ENCODE measurements around the gene CELA3A.
"Not testable (repeated sequence)": the region's sequence is repeated elsewhere in the genome, so short reads cannot be mapped to it uniquely, and the experiment has no call there.

Gene CELA3A

GRCh38 chr1:22009566-22009965 lies 8.1 kb downstream of the CELA3A start:
- not testable (repeated sequence) for H3K27ac ChIP-seq, H3K4me3 ChIP-seq

DNA sequence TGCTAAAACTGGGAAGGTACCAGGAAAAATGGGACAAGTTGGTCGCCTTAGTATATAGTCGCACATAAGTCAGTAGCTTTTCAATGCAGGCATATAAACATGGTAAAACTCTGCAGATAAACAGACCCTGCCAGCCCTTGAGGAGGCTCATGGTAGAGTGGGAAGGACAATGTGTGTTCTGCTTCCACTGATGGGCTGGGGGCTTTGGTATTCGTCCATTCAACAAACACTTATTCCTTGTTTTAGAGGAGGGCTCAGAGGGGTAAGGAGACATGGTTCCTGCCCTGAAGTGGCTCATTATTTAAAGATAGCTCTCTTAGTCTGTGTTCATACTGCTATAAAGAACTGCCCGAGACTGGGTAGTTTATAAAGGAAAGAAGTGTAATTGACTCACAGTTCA lies 11.3 kb downstream of the CELA3A start:
- H3K4me3 ChIP-seq, H3K27ac ChIP-seq: not testable (repeated sequence)

DNA sequence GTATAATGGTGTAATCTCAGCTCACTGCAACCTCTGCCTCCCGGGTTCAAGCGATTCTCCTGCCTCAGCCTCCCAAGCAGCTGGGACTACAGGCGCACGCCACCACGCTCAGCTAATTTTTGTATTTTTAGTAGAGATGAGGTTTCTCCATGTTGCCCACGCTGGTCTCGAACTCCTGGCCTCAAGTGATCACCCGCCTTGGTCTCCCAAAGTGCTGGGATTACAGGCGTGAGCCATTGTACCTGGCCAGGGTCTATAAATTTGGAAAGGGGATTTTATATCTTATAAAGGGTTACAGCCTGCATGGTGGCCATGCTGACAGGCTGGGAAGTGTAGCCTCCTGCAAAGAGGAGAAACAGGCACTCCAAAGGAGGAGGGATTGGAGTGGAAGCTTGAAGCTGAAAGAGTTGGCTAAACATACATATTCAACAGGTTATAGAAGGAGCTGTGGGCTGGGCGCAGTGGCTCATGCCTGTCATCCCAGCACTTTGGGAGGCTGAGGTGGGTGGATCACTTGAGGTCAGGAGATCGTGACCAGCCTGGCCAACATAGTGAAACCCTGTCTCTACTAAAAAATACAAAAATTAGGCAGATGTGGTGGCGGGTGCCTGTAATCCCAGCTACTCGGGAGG lies 13.2 kb downstream of the CELA3A start:
- H3K4me3 ChIP-seq, H3K27ac ChIP-seq: not testable (repeated sequence)

- H3K4me3 ChIP-seq, result no peak overlapping the region
- H3K27ac ChIP-seq, result peak overlapping the region in 11 of 21 experiments; percentile 3 to 76 (median 55)
Observed at GRCh38 chr1:22018583-22019559, 17.4 kb downstream of the CELA3A start.

GRCh38 chr1:22021061-22021460 lies 19.6 kb downstream of the CELA3A start:
- Histone ChIP-seq H3K27ac (no peak overlapping the region), H3K4me3 (no peak overlapping the region)

DNA sequence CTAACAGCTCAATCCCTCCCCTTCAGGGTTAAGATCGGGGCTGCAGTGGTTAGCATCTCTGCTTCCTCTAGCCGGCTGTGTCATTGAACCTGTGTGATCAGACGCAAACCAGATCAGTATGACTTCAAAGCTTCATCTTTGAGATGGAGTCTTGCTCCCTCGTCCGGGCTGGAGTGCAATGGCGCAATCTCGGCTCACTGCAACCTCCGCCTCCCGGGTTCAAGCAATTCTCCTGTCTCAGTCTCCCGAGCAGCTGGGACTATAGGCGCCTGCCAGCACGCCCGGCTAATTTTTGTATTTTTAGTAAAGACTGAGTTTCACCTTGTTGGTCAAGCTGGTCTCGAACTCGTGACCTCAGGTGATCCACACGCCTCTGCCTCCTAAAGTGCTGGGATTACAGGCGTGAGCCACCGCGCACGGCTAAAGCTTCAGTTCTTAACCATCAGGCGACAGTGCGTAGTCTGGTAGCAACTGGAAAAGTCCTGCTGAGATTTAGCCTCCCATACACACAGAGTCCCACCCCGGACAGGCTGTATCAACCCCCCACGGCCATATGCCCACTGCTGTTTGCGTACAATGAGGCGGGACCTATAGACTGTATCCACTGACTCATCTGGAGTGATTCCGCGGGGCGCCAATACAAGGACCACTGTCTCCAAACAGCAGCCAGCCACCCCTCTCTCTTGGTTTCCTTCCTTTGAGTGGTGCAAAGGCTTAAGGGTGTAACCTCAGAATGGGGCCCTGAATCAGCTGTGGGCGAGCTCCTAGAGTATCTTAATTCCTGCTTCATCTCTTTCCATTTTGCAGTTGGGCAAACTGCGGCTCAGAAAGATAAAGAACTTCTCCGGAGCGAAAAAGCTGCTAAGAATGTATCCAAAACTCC lies 23.3 kb downstream of the CELA3A start:
- Histone ChIP-seq H3K4me3 (peak overlapping the region; percentile 63 to 95 (median 92)), H3K27ac (peak overlapping the region; percentile 31 to 99 (median 98))

DNA sequence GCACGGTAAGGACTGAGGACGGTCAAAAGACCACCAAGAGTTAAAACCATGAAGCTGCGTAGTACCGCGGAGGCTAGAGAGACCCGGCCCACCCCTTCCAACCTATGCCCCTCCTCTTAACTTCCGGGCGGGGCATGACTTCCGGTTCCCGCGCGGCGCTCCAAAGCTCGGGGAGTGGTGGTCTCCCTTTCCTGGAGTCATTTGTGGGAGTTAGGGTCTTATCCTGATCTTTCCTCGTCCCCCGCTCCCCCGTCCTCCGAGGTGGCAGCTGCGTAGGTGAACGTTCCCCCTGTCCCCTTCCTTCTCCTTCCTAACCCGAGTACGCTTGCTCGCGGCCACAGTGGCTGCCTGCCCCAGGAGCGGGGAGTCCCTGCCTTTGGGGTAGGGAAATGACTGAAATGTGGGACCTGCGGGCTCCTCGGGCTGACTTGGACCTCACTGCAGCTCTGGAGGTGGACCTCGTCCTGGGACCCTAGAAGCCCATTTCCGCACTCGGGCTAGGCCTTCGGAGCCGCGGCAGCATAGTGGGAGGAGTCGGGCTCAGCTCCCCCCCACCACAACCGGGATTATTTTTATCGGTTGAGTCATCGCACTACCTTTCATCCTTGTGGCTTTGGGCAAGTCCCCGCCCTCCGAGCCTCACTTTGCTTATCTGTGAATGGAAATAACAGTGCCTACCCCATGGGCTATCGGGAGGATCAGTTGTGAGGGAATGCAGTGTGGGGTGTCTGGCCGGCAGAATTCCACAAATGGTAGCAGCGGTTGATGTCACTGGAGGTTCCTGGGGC lies 24.1 kb downstream of the CELA3A start:
- Histone ChIP-seq H3K4me3 (peak overlapping the region; percentile 63 to 95 (median 92)), H3K27ac (peak overlapping the region; percentile 89 to 99 (median 98))

DNA sequence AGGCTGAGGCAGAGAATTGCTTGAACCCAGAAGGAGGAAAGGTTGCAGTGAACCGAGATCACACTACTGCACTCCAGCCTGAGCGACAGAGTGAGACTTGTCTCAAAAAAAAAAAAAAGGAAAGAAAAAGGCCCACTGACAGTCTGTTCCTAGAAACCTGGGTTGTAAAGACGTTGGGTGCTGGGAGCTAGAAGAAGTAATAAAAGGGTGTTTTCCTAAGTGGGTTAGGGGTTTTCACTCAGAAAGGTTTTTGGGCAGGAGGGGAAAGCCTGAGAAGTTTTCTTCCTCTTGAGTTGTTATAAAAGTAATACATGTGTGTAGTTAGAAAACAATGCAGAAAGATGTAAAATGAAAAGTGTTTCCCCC lies 25.4 kb downstream of the CELA3A start:
- H3K4me3 ChIP-seq, result no peak overlapping the region
- H3K27ac ChIP-seq, result no peak overlapping the region

- no peak overlapping the region for H3K27ac ChIP-seq
Observed at GRCh38 chr1:22030057-22030456, 28.6 kb downstream of the CELA3A start.

GRCh38 chr1:22030473-22030872 lies 29.0 kb downstream of the CELA3A start:
- H3K4me3 ChIP-seq, result no peak overlapping the region
- H3K27ac ChIP-seq, result no peak overlapping the region

More at GRCh38 chr1:22030057-22030456, 28.6 kb downstream of the CELA3A start:
- no peak overlapping the region for H3K4me3 ChIP-seq

DNA sequence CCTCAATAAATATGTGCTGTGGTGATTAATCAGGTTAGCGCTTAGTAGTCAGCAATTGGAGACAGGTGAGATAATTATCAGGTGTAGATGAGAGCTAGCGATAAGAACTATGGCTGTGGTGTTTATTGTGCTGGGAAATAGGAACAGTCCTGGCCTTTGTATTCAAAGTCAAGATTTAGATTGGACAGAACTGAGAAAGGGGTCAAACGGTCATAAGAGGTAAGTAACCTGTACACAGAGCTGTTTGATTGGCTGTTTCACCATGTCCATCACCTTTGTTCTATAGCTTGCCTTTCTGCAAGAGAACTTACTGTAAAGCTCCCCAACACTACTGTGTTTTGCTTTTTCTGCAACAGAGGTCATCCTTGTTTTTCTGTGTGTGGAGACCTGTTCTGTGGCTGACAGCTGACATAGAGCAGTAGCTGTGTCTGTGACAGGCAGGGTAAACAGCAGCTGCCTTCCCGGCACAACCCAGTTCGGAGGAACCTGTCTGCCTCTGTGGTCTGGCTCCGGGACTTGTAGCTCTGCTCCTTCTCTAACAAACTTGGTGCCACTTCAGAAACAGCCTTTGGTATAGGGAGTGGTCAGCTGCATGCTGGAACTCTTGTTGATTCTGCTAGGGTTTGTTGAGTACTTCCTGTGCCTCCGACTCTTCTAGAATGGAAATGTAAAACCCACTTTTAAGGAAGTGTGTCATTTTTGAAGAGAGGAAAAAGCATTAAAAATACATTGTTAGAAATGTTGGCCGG lies 29.9 kb downstream of the CELA3A start:
- H3K4me3 ChIP-seq, result no peak overlapping the region
- H3K27ac ChIP-seq, result peak overlapping the region in 13 of 21 experiments; percentile 13 to 70 (median 43)

DNA sequence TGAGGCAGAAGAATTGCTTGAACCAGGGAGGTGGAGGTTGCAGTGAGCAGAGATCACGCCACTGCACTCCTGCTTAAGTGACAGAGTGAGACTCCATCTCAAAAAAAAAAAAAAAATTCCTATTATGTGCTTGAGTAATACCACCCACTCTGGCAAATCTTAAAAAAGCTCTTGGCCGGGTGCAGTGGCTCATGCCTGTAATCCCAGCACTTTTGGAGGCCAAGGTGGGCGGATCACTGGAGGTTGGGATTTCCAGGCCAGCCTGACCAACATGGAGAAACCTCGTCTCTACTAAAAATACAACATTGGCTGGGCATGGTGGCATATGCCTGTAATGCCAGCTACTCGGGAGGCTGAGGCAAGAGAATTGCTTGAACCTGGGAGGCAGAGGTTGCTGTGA lies 33.4 kb downstream of the CELA3A start:
- H3K4me3 ChIP-seq, H3K27ac ChIP-seq: not testable (repeated sequence)

GRCh38 chr1:22037520-22037919 lies 36.1 kb downstream of the CELA3A start:
- H3K27ac ChIP-seq, result peak overlapping the region in 8 of 21 experiments; percentile 11 to 84 (median 47)
- H3K4me3 ChIP-seq, result no peak overlapping the region

DNA sequence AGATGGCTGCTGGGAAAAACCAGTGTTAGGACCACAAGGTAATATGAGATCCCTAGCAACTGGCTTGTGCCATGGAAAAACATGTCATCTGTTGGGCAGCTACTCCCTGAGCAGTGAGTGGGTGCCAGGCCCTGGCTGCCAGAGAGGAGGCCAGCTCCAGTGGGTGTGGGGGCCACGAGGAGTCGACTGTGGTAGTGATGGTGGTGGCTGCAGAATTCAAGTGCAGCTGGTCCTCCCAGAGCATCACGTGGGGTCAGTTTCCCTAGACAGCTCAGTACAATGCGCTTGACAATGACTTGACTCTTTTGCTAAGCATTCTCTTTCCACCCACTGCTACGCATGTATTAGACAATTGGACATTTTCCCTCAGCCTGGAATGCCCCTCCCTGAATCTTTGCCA lies 36.6 kb downstream of the CELA3A start:
- Histone ChIP-seq H3K4me3 (no peak overlapping the region), H3K27ac (peak overlapping the region in 12 of 21 experiments; percentile 10 to 84 (median 40))

DNA sequence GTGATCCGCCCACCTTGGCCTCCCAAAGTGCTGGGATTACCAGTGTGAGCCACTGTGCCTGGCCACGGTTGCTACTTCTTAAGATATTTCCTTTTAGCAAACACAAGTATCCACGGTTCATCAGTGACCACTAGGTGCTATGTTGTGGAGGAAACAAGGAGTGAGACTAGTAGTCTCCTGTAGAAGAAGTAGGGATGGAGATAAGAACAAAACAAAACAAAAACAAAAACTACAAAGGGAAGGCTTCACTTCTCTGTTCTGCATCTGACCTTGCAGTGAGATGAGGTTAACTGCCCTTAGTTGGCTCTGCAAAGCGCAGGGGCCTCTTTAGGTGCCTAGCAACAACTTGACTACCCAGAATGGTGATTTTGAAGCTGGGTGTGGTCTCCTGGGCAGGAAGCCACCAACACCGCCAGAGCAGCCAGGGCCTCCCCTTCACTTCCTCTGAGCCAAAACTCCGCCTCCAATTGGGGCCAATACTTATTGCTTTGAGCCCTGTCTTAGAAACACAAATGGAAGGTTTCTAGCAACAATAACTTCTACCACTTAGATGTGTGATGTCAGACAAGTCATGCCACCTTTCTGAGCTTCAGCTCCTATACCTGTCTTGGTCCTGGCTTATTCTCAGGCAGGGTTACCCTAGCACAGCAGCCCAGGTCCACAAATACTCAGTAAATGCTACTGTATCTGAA lies 38.3 kb downstream of the CELA3A start:
- Histone ChIP-seq H3K4me3 (peak overlapping the region in 1 of 7 experiments; percentile 12), H3K27ac (peak overlapping the region in 19 of 21 experiments; percentile 24 to 94 (median 78))

DNA sequence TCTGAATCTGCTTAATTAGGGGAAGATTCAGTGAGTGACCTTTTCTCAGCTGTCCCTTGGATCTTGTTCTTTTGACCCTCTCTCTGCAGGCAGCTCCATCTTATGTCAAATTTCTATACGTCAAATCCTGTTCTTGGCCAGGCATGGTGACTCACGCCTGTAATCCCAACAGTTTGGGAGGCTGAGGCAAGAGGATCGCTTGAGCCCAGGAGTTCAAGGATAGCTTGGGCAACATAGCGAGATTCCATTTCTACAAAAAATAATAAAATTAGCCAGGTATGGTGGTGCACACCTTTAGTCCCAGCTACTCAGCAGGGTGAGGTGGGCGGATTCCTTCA lies 38.8 kb downstream of the CELA3A start:
- peak overlapping the region in 19 of 21 experiments; percentile 24 to 94 (median 78) for H3K27ac ChIP-seq
- no peak overlapping the region for H3K4me3 ChIP-seq

- Histone ChIP-seq H3K4me3 (no peak overlapping the region), H3K27ac (peak overlapping the region in 15 of 21 experiments; percentile 7 to 90 (median 81))
Observed at GRCh38 chr1:22041505-22041904, 40.0 kb downstream of the CELA3A start.
